HL-60 (cell line): ENCODE measurements around the gene ATG3.

Experiments used
- GABPA ChIP-seq: IDR thresholded peaks from 2 replicates; pipeline ENCODE4 v1.6.1; 2012; ENCODE audit warnings: low read depth
- POLR2AphosphoS5 ChIP-seq: IDR thresholded peaks from 2 replicates; pipeline ENCODE4 v1.6.1; 2012; ENCODE audit warnings: low read depth
- SPI1 ChIP-seq: IDR thresholded peaks from 2 replicates; pipeline ENCODE4 v1.6.1; 2012; ENCODE audit warnings: low read depth, mild to moderate bottlenecking, borderline replicate concordance
- TF ChIP-seq, protein P1 (sequence below): IDR thresholded peaks from one replicate; pipeline ENCODE4 v1.5.1; 2011; ENCODE audit warnings: low read length, control low read depth, inconsistent platforms; ENCODE audit not compliant: insufficient read depth

DNA sequence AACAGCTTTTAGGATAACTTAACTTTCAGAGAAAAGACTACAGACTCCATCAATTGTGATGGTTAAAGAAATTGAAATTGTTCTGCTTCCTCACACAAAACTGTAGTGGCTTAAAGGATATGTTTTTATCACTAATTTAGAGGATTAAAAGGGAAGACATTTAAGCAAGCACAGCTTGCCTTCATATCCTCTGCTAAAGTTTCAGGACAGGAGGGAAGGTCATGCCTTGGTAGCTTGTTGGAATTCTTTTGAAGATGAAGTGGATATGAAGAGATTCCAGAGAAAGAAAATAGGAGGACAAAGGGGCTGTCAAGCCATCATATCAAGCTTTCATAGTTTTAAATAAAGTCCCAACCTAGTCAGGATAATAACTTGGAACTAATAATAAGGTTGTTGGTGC, 46.1 kb upstream of the ATG3 start:
- TF ChIP-seq, protein P1, sequence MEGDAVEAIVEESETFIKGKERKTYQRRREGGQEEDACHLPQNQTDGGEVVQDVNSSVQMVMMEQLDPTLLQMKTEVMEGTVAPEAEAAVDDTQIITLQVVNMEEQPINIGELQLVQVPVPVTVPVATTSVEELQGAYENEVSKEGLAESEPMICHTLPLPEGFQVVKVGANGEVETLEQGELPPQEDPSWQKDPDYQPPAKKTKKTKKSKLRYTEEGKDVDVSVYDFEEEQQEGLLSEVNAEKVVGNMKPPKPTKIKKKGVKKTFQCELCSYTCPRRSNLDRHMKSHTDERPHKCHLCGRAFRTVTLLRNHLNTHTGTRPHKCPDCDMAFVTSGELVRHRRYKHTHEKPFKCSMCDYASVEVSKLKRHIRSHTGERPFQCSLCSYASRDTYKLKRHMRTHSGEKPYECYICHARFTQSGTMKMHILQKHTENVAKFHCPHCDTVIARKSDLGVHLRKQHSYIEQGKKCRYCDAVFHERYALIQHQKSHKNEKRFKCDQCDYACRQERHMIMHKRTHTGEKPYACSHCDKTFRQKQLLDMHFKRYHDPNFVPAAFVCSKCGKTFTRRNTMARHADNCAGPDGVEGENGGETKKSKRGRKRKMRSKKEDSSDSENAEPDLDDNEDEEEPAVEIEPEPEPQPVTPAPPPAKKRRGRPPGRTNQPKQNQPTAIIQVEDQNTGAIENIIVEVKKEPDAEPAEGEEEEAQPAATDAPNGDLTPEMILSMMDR = no peak
- TF ChIP-seq POLR2AphosphoS5 (no peak), GABPA (no peak), SPI1 (no peak)
